GM18502 (cell line): ENCODE results near the gene MED22.

Source experiments
- ATAC-seq: cut with Tn5 transposase; IDR thresholded peaks from one replicate; pipeline ENCODE4 v1.9.1; 2021; ENCODE audit warnings: mild to moderate bottlenecking; ENCODE audit not compliant: unreplicated experiment, poor library complexity

Gene MED22

DNA sequence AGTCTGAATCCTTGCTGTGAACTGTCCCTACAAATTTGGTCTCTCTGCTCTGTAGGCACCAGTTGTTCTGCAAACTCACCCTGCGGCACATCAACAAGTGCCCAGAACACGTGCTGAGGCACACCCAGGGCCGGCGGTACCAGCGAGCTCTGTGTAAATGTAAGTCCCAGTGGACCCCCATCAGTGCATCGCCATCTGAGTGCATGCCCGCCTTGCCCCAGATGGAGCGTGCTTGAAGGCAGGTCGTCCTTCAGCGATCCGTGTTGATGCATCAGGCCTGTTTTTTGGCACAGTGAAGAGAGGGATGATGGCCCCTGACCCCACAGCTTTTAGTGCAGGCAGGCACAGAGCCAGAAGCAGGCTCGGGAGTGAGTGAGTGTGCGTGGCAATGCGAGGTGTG, 9.7 kb upstream of the MED22 start:
- ATAC-seq: no peak

DNA sequence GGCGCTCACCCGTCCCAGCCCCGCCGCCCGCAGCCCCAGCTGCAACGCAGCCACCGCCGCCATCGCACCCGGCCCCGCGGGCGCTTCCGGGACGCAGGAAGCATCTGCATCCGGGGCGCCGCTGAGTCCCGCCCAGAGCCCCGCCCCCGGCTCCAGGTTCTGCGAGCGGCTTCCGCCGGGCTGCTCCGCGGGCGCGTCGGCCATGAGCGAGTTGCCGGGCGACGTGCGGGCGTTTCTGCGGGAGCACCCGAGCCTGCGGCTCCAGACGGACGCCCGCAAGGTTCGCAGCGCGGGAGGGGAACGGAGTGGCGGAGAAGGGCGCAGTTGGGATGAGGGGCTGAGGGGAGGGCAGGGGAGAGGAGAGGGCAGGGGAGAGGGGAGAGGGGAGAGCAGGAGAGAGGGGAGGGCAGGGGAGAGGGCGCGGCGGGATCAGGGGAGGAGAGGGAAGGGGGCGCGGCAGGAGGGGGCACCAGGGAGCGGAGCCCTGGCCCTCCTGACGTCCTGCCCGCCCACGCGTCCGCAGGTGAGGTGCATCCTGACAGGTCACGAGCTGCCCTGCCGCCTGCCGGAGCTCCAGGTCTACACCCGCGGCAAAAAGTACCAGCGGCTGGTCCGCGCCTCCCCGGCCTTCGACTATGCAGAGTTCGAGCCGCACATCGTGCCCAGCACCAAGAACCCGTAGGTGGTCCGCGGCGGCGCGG, 8.6 kb upstream of the MED22 start, which contains the start of the genes SURF1 and SURF2:
Gene SURF1 (minus strand): TSS at position 97 of the 701 bp plus-strand sequence. CDS start 34 bp downstream, at position 63.
Gene SURF2 (plus strand): TSS at position 160 of the 701 bp plus-strand sequence. CDS start 43 bp downstream, at position 203.
- ATAC-seq: peak; percentile 61

DNA sequence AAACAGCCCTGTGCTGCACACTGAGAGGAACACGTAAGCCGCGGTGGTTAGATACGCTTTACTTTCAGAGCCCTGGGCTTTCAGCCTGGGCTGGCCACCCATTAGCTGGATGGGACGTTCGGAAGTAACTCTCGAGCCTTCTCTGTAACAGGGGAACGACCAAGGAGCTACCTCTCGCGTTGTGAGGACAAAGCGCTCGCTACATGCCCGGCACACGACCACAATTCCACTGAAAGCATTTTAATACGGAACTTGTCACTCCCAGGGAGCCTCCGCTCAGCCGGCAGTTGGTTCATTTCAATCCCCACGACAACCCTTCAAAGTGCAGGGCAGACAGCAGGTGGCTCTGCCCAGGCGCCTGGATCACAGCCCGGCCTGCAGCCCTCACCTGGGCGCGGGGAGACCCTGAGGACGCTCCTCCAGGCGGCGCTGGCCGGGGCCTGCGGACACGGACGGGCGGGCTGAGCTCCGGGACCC, 8.0 kb upstream of the MED22 start:
- ATAC-seq: peak; percentile 36

DNA sequence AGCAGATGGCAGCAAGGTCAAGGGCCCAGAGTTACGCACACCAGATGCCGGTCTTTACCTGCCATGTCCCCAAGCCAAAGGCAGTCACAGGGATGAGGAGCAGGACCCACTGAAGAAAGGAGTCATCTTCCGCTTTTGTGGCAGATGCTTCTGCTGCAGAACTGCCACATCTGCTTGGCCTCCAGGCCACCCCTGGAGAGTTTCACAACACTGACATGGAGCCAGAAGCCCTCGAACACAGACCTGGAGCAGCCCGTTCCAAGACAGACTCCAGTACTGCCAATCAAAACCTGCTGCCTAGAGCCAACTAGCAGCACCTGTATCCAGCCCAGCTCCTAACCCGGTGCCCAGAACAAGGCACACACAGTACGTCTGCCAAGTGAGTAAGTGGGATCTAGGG, 6.8 kb upstream of the MED22 start:
- no peak for ATAC-seq

DNA sequence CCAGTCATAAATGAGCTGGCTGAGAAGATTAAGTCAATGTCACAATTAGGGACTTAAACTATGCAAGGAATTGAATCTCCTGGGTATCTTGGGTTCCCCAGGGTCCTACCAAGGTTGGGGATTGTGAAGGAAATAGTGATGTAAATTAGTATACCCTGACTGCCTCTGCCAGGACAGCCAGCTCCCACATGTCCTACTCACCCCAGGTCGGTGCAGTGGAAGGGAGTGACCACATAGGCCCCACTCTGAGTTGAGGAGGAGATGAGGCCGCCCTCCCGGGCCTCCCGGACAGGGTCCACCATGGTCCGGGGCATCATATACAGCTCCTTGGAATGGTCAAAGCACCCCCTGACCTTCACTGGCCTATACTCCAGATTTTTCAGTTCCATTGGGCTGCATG, 5.6 kb upstream of the MED22 start:
- ATAC-seq: no peak

DNA sequence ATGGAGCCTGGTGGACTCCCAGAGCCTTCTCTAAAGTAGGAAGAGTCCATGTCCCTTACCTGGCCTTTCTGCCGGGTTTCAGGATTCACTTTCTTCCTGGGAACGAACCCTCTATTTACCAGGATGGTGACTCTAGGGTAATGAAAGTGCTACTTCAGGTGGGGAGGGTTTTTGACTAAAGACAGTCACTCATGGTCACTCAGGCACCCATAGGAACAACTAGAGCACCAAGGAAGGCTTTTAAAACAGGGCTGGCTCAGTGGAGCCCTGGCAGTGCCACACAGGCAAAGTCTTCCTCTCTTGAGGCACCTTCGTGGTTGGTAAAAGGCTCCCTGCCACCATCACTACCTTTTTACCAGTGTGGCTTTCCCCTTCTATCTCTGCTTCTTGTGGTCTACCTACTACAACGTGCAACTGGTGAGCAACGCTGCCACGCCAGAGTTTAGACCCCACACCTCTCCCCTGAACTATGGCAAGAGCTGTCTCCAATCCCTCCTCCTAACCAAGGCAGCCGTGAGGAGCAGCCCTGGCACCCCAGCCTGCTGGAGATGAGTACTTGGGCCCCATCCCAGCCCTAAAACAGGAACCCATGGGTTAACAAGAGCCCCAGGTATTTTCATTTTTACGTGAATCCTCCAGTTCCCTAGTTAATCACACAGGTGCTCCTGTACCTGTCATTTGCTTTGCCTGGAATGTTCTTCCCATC, 4.9 kb upstream of the MED22 start:
- no peak for ATAC-seq

DNA sequence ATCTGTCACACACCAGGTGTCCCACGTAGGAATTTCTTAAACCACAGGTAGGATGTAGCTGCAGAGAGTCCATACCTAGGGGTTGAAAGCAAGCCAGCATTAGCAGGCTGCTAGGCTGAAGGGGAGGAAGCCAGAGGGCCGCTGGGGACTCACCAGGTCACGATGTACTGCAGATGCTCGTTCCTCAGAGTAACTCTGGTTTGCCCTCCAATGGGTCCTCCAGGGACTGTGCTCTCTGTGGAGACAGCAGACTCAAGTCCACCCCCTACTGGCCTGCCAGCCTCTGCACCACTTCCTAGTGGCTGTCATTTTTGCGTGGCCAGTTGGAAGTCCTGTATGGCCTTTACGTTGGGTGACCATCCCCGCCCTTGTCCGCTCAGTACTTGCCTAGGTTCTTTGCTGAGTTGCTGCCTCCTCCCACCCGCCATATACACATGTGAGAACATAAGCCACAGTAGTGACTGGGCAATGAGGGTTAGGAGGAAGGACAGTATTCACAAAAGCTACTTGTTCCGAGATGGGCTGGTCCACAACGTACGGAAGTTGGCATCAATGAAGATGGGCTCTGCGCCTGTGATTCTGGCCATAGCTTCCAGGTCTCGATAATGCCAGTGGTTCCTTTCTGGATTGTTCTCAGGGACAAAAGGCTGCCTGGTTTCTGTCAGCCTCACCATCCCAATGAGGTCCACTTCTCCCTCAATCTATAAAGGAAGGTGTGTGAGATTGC, 4.1 kb upstream of the MED22 start:
- ATAC-seq: no peak

DNA sequence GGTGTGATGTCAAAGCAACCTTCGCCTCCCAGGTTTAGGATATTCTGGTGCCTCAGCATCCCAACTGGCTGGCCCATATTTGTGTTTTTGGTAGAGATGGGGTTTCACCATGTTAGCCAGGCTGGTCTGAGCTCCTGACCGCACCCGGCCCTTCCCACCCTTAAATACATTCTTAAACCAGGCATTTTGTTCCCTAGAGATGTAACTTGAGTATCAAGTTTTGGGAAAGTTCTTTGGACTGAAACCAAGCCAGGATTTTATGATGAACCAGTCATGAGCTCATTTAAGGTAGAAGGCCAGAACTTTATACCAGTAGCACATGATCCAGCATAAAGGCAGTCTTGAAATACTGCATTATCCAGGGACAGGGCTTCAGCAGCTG, 3.6 kb upstream of the MED22 start:
- ATAC-seq: no peak

DNA sequence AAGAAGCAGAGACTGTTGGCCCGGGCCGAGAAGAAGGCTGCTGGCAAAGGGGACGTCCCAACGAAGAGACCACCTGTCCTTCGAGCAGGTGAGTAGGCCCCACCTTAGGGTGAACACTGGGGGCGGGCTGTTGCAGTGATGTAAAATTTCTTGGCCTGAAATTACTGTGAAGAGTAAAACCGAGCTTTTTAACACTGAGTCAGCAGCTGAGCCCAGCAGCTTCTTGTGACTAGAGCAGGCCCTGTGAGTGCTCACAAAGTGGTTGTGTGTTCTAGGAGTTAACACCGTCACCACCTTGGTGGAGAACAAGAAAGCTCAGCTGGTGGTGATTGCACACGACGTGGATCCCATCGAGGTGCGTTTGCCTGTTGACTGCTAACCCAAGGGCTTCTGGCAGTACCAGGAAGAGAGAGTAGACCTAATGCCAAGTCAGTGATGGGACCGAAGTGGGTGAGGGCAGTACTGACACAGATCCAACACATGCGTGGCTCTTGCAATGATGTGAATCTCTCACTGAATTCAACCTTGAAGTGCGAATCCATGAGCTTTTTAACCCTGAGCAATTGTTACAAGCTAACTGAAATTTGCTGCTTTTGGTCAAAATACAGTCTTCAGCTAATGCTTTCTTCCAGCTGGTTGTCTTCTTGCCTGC, 2.2 kb upstream of the MED22 start:
- ATAC-seq: no peak

DNA sequence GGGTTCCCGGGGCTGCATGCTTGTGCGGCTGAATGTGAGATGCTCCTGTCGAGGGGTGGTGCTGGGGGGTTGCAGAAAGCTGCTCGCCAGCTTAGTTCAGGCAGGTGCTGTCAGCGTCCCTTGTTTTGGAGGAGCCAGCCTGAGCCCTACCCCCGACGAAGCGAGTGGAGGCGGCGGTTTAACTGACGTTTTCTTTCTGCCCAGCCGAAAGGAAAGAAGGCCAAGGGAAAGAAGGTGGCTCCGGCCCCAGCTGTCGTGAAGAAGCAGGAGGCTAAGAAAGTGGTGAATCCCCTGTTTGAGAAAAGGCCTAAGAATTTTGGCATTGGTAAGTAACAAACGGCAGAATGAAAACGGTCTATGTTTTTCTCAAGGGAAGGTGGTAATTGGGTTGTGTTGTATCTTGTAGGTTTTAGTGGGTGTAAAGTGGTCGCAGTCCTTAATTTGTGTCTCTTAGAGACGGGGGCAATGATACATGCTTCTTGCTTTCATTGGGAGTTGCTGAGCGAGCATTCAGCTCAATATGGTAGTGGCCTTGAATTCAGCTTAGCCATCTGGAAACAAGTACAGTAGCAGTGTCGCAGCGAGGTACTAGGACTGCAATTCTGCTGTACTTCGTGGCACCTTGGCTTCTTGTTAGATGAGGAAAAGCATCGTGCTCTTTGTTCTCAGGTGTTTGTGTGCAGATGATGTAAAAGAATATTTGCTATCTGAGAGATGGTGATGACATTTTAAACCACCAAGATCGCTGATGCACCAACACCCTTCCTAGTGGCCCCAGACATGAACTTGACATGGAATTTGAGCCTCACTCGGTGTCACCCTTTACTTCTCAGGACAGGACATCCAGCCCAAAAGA, 1.0 kb upstream of the MED22 start:
- ATAC-seq: no peak

DNA sequence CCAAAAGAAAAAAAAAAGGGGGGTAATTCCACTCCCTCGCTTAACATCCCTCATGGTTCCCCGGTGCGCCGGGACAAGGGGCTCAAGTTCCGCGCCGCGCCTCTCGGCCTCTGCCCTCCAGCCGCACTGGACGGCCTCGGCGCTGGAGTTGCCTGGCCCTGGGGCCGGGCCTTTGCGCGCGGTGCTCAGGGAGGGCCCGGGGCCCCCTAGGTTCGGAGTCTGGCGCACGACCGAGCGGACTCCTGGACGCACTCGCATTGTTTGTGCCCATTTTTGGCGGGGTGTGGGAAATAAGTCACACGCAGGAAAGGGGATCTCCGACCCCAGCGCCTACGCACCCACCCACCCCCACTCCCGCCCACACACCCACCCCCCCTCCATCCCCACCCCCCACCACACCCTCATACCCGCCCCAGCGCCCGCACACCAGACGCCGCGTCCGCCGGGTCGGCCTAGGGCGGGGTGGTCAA, 381 bp downstream of the MED22 start:
- ATAC-seq: peak; percentile 39

DNA sequence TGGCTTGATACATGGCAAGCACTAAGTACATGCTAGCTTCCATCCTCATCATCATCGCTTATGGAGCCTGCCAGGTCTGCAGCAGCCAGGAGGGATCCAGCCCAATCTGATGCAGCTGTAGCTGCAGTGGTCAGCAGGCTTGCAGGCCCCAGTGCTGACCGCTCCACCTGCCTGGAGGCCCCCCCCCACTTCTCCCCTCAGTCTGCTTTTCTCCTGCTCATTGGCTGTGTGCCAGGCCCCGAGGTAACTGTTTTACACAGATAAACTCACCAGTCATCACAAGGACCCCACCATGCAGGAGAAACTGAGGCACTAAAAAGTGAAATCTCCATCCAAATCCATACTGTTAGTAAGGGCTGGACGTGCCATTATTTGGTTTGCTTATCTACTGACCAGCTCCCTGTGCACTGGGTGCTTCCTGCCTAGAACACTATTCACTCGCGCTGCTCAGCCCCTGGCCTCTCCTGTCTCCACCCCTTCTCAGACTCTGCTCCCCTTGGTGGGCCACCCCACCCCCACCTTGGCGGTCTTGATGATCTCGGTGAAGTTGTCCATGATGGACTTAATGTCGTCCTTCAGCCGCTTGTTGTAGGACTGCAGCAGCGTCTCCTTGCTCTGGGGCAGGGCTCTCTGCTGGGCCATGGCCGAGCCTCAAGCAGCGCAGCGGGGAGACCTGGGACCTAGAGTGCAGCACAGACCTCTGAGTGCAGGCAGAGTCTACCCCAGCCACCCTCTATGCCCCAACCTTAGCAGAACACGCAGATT, 1.7 kb downstream of the MED22 start:
- no peak for ATAC-seq

DNA sequence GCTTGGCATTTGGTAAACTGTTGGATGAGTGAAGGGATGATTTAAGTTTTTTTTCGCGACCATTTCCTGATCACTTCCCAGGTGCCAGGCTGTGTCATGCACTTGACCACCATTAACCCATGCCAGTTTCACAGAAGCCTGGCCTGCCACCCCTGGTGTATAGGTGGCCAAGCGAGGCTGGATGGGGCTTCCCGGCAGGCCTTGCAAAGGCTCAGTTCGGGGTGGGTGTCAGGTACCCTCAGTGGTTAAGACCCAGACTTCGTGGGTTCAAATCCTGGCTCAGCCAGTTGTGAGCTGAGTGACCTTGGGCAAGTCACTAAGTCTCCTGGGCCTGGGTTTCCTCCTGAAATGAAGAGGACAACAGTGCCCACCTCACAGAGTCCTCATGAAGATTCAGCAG, 2.3 kb downstream of the MED22 start:
- ATAC-seq: no peak

DNA sequence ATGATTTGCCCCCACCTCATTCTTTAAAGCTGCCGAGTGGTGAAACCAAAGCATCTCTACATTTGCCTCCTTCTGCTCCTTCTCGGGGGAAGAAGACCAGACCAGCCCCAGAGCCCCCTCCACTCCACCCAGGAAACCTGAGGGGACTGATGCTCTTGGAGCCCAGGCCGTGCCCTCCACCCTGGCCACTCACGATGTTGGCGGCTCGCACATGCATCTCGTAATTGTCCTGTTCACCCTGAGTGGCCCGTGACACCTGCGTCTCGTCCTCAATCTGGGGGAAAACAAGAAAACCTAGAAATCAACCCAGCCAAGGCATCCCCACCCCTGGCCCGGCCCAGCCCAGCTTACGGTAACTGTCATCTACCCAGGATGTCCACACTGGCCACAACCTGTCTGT, 3.0 kb downstream of the MED22 start:
- ATAC-seq: no peak

DNA sequence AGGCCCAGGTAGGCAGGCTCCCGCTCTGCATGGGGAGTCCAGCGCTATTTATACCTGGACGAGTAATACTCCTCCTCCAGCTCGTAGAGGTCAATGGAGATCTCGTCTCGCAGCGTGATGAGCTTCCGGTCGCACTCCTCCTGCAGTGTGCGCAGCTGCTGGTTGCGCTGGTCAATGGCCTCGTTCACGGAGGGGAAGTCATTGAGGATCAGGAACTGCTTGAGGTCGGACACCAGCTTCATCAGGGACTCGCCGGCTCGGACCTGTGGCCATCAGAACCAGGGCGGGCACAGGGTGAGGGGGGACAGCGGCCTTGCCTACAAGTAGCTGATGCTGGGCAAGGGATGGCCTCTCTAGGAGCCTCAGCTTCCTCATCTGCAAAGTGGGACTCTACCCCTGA, 3.9 kb downstream of the MED22 start:
- no peak for ATAC-seq

DNA sequence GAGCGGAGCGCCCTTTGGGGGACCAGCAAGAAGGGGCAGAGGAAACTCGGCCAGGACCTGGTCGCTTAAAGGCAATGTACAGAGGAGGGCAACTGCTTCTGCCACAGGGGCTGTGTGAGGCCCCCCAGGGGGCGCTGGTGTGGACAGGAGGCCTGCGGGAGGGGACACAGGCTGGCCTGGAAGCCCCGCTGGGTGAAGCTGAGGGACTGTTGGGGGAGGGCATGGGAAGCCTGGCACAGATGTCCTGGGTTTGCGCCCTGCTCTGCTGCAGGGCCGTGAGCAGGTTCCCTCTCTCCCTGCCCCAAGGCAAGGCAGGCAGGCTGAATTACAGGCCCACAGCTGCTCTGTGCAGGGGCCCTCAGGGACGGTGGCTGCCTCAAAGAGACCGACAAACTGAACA, 5.4 kb downstream of the MED22 start:
- ATAC-seq: no peak

DNA sequence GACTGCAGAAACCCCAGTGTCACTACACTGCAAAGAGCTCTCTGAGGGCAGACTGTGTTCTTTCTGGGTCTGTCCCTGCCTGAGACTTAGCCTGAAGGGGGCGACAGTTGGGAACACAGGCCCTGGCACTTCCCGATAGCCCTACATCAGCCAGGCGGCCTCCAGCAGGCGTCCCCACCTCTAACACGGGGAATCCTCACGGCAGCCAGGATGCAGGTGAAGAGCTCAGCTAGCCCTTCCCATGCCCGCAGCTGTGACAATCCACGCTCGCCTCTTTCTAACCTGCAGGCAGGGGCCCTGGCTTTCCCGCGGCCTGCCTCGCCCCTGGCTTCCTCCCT, 5.9 kb downstream of the MED22 start:
- ATAC-seq: no peak

DNA sequence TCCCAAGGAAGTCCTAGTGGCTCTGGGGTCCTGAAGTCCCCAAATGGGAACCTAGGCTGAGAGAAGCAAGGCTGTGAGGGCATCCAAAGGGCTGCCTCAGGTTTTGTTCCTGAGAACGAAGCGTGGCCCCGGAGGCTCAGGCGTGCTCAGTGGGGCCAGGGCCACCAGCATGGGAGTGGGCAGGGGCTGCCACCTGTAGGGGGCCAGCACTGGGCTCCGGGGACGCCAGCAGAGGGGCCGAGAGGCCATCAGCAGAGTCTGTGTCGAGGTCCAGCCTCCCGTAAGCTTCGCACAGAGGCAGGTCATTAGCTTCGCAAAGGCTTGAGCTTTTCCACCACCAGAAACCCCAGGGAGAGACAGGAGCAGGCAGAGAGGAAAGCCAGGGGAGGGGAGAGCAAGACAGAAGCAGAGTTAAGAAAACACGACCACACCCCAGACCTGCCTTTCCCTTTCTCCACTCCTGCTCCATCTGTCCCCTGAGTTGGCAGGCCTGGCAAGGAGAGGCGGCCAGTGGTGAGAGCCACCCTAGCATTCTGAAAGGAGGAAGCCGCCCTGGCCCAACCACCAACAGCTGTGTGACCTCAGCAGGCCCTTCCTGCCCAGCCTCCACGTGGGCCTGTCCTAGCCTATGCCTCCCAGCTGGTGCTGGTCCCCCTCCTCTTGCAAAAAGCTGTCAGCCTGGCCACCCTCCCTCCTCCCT, 6.4 kb downstream of the MED22 start:
- no peak for ATAC-seq
